NCI-H748 treated with DMSO at 0.1 percent for 48 hours (cell line): Measurements from ENCODE around the gene NSFL1C.
A peak's percentile ranks its signal among the peaks of the same experiment; 100 is the strongest.

Experiments used
- DNase-seq: peaks from one replicate; lab custom pipeline; 2025; lab: John Stamatoyannopoulos, UW

NSFL1C gene

GRCh38 chr20:1484438-1485116 lies 17.9 kb upstream of the NSFL1C start:
- DNase-seq, result no peak

GRCh38 chr20:1479831-1480595 lies 13.4 kb upstream of the NSFL1C start:
- no peak for DNase-seq

- no peak for DNase-seq
Observed at GRCh38 chr20:1478566-1478965, 11.9 kb upstream of the NSFL1C start.

DNA sequence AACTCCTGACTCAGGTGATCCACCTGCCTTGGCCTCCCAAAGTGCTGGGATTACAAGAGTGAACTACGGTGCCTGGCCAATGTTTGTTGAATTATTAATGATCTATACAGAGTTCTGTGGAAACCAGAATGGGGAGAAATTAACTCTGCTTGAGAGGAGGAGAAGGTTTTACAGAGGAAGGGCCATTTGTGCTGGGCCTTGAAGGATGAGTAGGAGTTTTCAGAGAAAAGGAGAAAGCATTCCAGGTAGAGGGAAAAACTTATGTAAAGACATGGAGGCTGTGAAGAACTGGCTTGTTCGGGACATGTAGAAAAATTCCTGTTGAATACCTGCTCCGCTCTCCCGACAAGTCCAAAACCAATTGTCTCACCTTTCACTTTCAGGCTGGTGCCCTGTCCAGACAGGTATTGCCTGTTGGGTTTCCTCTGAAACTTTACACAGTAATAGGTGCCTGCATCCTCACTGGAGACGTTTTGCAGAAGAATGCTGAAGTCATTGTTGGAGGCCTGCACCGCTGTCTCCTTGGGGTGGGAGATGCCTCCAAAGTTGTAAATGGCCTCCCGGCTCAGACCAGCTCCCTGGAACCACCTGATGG lies 11.3 kb upstream of the NSFL1C start:
- no peak for DNase-seq

- no peak for DNase-seq
Observed at GRCh38 chr20:1474817-1475603, 8.4 kb upstream of the NSFL1C start.

DNA sequence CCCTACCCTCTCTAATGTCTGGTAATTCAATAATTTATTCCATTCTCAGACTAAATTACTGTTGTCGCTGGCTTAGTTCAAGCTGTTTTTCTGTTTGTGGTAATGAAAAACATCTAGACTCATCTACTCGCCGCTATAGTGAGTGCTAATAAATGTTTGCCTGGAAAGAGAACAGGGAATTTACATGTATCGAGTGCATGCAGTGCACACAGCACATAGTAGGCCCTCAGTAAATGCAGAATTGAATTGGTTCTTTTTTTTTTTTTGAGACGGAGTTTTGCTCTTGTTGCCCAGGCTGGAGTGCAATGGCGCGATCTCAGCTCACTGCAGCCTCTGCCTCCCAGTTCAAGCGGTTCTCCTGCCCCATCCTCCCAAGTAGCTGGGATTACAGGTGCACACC lies 7.7 kb upstream of the NSFL1C start:
- no peak for DNase-seq

DNA sequence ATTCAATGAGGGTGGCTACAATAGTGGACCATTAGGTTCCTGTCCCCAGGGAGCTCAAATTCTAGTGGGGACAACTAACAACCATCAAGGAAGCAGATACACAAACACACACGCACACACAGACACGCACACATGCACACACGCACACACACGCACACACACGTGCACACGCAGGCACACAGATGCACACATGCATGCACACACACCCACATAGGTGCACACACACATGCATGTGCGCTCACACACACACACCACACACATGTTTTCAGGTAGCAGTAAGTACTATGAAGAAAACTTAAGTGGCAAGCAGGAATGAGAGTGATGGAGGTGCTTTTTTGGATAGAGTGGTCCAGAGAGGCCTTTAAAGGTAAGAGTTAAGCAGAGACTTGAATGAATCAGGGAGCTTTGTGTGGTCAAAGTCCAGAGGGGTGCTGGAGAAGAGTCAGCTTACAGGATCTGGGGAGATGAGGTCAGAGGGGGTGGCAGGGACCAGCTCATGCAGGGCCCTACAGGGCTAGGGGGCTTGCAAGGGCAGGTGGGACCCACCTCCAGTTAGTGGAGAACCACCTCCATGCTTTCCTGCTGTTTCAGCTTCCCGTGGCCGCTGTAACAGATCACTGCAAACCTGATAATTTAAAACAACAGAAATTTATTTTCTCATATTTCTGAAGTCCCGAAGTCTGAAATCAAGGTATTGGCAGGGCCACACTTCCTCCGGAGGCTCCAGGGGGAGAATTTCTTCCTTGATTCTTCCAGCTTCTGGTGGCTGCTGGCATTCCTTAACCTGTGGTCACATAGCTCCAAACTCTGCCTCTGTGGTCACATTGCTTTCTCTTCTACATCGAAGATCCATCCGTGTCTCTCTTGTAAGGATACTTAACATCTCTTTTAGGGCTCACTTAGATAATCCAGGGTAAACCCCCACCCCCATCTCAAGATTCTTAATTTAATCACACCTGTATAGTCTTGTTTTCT lies 6.9 kb upstream of the NSFL1C start:
- DNase-seq, result no peak

GRCh38 chr20:1472556-1473245 lies 6.1 kb upstream of the NSFL1C start:
- DNase-seq, result no peak

DNA sequence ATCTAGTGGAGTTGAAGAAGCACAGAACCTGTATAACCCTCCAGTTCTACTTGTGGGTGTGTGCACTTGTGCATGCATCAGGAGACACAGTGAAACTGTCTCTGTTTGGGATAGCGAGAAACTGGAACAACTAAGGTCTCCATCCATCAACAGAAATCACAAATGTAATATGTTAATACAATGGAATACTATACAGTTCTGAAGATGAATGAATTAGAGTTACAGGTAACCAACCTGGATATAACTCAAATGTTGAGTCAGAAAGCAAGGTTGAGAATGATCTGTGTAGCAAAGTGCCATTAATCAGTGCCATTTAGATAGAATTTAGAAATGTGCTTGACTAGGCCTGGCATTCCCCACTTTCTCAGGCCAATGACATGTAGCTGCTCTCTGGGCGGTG lies 4.6 kb upstream of the NSFL1C start:
- DNase-seq, result no peak

GRCh38 chr20:1469925-1470571 lies 3.4 kb upstream of the NSFL1C start:
- DNase-seq, result peak; percentile 75

DNA sequence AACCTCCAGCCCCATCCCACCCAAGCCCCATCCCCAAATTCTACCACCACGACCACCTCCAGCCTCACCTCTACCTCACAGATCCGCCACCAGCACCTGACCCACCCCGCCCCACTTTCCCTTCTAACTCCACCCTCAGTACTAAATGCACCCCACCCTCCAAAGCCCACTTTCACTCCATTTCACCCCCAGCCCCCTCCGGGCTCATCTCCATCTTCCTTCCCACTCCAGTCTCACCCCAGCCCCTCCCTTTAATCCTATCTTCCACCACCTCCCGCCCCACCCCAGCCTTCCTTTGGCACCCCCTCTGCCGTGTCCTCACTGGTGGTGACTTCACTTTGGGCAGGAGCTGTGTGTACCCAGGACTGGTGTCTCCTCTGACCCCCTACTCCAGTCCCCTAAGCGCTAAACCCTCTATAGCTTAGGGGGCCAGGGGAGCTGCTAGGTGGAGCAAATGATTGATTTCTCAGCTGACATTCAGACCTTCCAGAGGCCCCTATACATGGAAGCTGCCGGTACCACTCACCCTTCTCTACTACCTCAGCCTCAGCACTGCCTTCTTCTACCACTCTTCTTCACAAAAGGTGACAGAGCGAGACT lies 2.8 kb upstream of the NSFL1C start:
- DNase-seq, result no peak

- DNase-seq, result no peak
Observed at GRCh38 chr20:1468117-1468624, 1.5 kb upstream of the NSFL1C start.

DNA sequence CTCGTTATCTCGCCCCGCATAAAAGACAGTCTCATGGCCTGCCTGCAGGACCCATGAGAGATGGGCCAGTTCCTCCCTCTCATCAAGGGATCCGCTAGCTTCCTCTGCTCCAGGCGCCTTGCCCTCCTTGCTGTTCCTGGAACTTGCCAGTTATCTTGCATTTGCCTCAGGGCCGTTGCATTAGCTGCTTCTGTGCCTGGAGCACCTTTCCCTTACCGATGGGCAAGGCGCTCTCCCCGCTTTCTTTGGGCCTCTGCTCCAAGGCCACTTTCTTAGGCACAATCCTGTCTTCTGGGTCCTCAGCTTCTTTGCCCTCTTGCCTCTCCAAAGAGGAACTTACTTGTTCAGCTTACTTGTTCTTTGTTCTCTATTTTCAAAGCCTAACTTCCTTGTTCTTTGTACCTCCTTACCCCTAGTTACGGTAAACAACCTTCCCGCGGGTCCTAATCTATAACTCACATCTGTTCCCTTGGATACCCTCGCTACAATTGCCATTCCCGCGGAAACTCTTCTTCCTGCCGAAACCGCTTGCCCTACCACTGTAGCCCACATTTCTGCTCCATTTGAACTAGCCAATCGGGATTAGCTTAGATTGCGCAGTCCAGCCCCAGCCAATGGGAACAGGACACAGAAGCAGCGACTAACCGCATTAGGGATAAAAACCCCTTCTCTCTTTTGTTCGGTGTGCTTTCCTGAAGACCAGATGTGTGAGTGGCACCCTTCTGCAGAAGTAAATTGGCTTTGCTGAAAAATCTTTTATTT lies 887 bp upstream of the NSFL1C start:
- peak; percentile 7 for DNase-seq

GRCh38 chr20:1467082-1467354 lies 369 bp upstream of the NSFL1C start:
- DNase-seq, result no peak

DNA sequence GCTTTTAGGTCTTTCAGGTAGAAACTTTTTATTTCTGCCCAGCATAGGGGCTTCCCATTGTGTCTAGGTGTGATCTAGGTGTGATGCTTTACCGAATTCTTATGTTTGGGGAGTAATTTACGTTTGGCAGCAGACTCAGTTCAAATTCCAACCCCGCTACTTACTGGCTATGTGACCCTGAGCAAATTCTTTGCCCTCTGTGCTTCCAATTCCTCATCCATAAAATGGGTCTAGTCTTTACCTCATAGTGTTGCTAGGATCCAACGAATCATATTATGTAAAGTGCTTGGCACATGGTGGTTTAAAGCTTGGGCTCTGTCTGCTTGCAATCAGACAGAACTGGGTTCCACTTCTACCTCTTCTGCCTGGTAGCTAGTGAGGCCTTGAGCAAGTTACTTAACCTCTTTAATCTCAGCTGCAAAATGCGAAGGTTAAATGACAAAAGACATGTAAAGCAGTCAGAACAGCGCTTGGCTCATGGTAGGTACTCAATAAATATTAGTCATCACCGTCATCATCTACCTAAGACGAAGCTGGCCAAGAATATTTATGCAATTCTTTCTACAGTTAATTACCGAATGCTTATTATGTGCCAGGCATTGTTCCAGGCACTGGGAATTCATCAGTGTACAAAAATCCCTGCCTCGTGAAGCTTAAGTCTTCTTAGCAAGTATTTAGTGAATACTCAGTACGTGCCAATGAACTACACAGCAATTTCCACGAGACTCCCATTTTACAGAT lies 1.0 kb downstream of the NSFL1C start:
- no peak for DNase-seq

- no peak for DNase-seq
Observed at GRCh38 chr20:1463971-1464570, 2.6 kb downstream of the NSFL1C start.

DNA sequence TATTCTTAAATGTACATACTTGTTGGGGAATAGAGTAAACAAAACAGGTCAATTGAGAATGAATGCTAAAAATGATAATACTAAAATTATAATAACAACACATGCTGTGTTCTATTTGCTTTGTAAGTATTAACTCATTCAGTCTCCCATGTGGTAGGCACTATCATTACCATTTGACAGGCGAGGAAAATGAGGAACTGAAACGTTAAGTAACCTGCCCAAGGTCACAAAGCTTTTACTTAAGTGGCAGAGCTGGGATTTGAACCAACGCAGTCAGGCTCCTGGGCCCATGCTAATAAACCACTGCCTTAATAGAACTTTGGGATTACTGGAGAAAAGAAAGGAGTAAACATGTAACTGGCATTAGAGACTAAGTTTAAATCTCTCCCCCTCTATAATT lies 3.8 kb downstream of the NSFL1C start:
- no peak for DNase-seq

- no peak for DNase-seq
Observed at GRCh38 chr20:1462001-1462400, 4.6 kb downstream of the NSFL1C start.
